GM23338 (cell line): ENCODE results near the gene ARF3.
"Not testable (repeated sequence)": the region's sequence is repeated elsewhere in the genome, so short reads cannot be mapped to it uniquely, and the experiment has no call there.

ENCODE experiments used
- CREB1 ChIP-seq: fragments of 250-450 bp; sonication (Bioruptor Pico); IDR thresholded peaks from 2 replicates; pipeline ENCODE4 v1.5.0; 2020; ENCODE audit warnings: low read depth, mild to moderate bottlenecking, moderate library complexity
- EZH2 ChIP-seq: fragments of 200-600 bp; sonication (generic); IDR thresholded peaks from one replicate; pipeline ENCODE4 v1.8.0; 2017; ENCODE audit warnings: antibody characterized with exemption, mild to moderate bottlenecking, low read depth; ENCODE audit not compliant: unreplicated experiment
- EZH2phosphoT487 ChIP-seq: fragments of 200-600 bp; sonication (generic); IDR thresholded peaks from one replicate; pipeline ENCODE4 v1.8.1; 2018; ENCODE audit warnings: antibody characterized with exemption; ENCODE audit not compliant: unreplicated experiment
- JUNB ChIP-seq: IDR thresholded peaks from one replicate; pipeline ENCODE4 v1.6.1; 2016; ENCODE audit warnings: antibody characterized with exemption; ENCODE audit not compliant: unreplicated experiment
- NANOG ChIP-seq: IDR thresholded peaks from 2 replicates; pipeline ENCODE4 v1.6.1; 2016; ENCODE audit warnings: antibody characterized with exemption, borderline replicate concordance
- POLR2AphosphoS5 ChIP-seq: IDR thresholded peaks from 2 replicates; pipeline ENCODE4 v1.6.1; 2016; ENCODE audit warnings: antibody characterized with exemption, low read depth
- REST ChIP-seq: IDR thresholded peaks from one replicate; pipeline ENCODE4 v1.6.1; 2018; ENCODE audit warnings: antibody characterized with exemption; ENCODE audit not compliant: unreplicated experiment
- STAT1 ChIP-seq: IDR thresholded peaks from one replicate; pipeline ENCODE4 v1.6.1; 2016; ENCODE audit warnings: antibody characterized with exemption; ENCODE audit not compliant: unreplicated experiment
- ZNF114 ChIP-seq: fragments of 250-450 bp; sonication (Bioruptor Pico); IDR thresholded peaks from 2 replicates; pipeline ENCODE4 v1.5.0; 2020; ENCODE audit warnings: mild to moderate bottlenecking, moderate library complexity
- ZNF331 ChIP-seq: fragments of 250-450 bp; sonication (Bioruptor Pico); IDR thresholded peaks from 2 replicates; pipeline ENCODE4 v1.5.0; 2020; ENCODE audit warnings: low read depth, mild to moderate bottlenecking, moderate library complexity
- ZNF462 ChIP-seq: fragments of 250-450 bp; sonication (Bioruptor Pico); IDR thresholded peaks from 2 replicates; pipeline ENCODE4 v1.5.0; 2020; ENCODE audit warnings: mild to moderate bottlenecking, moderate library complexity
- TF ChIP-seq, protein P1 (sequence below), 2 experiments: fragments of 200-600 bp in 1 of 2; sonication (generic) in 1 of 2; conservative IDR thresholded peaks; 2 replicates each; pipeline versions ENCODE4 v1.5.1 to v1.6.1; 2016 to 2017; ENCODE audit warnings: antibody characterized with exemption in 2 of 2, low read depth in 2 of 2, mild to moderate bottlenecking in 2 of 2, moderate library complexity in 1 of 2
- TF ChIP-seq, protein P2 (sequence below): IDR thresholded peaks from 2 replicates; pipeline ENCODE4 v1.6.1; 2016; ENCODE audit warnings: antibody characterized with exemption

- TF ChIP-seq JUNB; EZH2phosphoT487; EZH2; POLR2AphosphoS5; REST; ZNF114 (CRISPR knock-in tag); CREB1 (CRISPR knock-in tag); NANOG; ZNF331 (CRISPR knock-in tag); STAT1; ZNF462 (CRISPR knock-in tag): not testable (repeated sequence)
- TF ChIP-seq, protein P1, sequence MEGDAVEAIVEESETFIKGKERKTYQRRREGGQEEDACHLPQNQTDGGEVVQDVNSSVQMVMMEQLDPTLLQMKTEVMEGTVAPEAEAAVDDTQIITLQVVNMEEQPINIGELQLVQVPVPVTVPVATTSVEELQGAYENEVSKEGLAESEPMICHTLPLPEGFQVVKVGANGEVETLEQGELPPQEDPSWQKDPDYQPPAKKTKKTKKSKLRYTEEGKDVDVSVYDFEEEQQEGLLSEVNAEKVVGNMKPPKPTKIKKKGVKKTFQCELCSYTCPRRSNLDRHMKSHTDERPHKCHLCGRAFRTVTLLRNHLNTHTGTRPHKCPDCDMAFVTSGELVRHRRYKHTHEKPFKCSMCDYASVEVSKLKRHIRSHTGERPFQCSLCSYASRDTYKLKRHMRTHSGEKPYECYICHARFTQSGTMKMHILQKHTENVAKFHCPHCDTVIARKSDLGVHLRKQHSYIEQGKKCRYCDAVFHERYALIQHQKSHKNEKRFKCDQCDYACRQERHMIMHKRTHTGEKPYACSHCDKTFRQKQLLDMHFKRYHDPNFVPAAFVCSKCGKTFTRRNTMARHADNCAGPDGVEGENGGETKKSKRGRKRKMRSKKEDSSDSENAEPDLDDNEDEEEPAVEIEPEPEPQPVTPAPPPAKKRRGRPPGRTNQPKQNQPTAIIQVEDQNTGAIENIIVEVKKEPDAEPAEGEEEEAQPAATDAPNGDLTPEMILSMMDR (conservative IDR thresholded peaks at IDR 0.05; ENCODE audit: low read depth in 2 of 2): not testable (repeated sequence)
- TF ChIP-seq, protein P2, sequence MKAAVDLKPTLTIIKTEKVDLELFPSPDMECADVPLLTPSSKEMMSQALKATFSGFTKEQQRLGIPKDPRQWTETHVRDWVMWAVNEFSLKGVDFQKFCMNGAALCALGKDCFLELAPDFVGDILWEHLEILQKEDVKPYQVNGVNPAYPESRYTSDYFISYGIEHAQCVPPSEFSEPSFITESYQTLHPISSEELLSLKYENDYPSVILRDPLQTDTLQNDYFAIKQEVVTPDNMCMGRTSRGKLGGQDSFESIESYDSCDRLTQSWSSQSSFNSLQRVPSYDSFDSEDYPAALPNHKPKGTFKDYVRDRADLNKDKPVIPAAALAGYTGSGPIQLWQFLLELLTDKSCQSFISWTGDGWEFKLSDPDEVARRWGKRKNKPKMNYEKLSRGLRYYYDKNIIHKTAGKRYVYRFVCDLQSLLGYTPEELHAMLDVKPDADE: not testable (repeated sequence)
Observed at GRCh38 chr12:48909698-48910097, 47.6 kb downstream of the ARF3 start.
